PFSK-1 (cell line): ENCODE results near the gene FRAT1.

Source experiments
- POLR2AphosphoS5 ChIP-seq: IDR thresholded peaks from 2 replicates; pipeline ENCODE4 v1.6.1; 2012; ENCODE audit warnings: low read depth, mild to moderate bottlenecking, control low read depth, low read length, moderate library complexity
- SIN3A ChIP-seq: IDR thresholded peaks from 2 replicates; pipeline ENCODE4 v1.6.1; 2012; ENCODE audit warnings: mild to moderate bottlenecking, low read length, moderate library complexity, borderline replicate concordance; ENCODE audit not compliant: insufficient read depth
- TAF1 ChIP-seq: IDR thresholded peaks from 2 replicates; pipeline ENCODE4 v1.6.1; 2012; ENCODE audit warnings: low read length, control low read depth, borderline replicate concordance; ENCODE audit not compliant: insufficient read depth
- TF ChIP-seq, protein P1 (sequence below), 2 experiments: IDR thresholded peaks; 2 replicates each; pipeline versions ENCODE4 v1.6.1 to v1.8.0; 2011 to 2012; ENCODE audit warnings: low read depth in 2 of 2, low read length in 2 of 2, control low read depth in 1 of 2, inconsistent platforms in 1 of 2, mild to moderate bottlenecking in 1 of 2, moderate library complexity in 1 of 2; ENCODE audit not compliant: insufficient read depth in 1 of 2

DNA sequence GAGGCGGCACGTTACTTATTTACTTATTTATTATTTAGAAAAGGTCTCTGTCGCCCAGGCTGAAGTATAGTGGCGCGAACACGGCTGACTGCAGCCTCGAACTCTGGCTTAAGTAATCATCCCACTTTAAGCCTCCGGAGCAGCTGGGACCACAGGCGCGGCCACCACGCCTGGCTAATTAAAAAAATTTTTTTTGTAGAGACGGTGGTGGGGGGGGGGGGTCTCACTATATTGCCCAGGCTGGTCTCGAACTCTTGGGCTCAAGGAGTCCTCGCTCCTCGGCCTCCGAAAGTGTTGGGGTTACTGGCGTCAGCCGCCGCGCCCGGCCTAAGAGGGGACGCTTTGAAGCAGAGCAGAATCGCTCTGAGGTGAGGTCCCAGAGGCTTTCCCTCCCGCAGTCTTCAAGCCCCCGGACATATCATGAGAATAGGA lies 16.1 kb downstream of the FRAT1 start:
- TF ChIP-seq TAF1 (no peak), POLR2AphosphoS5 (no peak), SIN3A (no peak)
- TF ChIP-seq, protein P1, sequence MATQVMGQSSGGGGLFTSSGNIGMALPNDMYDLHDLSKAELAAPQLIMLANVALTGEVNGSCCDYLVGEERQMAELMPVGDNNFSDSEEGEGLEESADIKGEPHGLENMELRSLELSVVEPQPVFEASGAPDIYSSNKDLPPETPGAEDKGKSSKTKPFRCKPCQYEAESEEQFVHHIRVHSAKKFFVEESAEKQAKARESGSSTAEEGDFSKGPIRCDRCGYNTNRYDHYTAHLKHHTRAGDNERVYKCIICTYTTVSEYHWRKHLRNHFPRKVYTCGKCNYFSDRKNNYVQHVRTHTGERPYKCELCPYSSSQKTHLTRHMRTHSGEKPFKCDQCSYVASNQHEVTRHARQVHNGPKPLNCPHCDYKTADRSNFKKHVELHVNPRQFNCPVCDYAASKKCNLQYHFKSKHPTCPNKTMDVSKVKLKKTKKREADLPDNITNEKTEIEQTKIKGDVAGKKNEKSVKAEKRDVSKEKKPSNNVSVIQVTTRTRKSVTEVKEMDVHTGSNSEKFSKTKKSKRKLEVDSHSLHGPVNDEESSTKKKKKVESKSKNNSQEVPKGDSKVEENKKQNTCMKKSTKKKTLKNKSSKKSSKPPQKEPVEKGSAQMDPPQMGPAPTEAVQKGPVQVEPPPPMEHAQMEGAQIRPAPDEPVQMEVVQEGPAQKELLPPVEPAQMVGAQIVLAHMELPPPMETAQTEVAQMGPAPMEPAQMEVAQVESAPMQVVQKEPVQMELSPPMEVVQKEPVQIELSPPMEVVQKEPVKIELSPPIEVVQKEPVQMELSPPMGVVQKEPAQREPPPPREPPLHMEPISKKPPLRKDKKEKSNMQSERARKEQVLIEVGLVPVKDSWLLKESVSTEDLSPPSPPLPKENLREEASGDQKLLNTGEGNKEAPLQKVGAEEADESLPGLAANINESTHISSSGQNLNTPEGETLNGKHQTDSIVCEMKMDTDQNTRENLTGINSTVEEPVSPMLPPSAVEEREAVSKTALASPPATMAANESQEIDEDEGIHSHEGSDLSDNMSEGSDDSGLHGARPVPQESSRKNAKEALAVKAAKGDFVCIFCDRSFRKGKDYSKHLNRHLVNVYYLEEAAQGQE (IDR thresholded peaks at IDR 0.05; ENCODE audit: insufficient read depth in 1 of 2, low read depth in 2 of 2, low read length in 2 of 2): no peak
